ENCODE results near the gene CEP72. TPM values are rescaled to one million over a fixed set of nuclear protein-coding genes. Genes with fewer than 3 reads are reported as not detected.
A peak's percentile ranks its signal among the peaks of the same experiment; 100 is the strongest.

CEP72 gene
- total RNA-seq, 1 donor from 2014 or later: 11.9 TPM

DNA sequence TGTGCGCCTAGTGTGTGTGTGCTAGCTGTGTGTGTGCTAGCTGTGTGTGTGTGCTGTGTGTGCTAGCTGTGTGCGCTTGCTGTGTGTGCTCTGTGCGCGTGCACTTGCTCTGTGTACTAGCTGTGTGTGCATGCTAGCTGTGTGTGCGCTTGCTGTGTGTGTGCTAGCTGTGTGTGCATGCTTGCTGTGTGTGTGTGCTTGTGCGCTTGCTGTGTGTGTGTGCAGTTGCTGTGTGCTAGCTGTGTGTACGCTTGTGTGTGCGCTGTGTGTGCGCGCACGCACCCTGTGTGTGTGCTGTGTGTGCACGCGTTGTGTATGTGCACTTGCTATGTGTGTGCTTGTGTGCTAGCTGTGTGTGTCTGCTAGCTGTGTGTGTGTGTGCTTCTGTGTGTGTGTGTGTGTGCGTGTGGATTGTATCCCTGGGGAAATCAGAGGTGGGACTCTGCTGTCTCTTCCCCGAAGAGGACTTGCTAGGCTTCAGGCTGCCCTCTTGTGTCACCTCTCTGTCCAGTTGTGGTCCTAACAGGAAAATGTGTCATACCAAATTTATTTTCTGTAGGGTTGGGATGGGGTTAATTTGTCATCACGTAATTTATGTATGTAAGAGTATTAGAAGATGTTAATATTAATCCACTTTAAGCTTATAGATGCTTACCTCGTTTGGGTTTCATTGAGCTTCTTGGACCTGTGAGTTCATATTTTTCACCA, 42.1 kb downstream of the CEP72 start:
- Mint-ChIP-seq H3K4me1 (ENCODE audit: unreplicated experiment) (no peaks in the 10 kb centered on the region), H3K36me3 (ENCODE audit: low read depth, unreplicated experiment) (peaks cover 40% of the 10 kb centered on the region), H3K27me3 (ENCODE audit: unreplicated experiment) (peaks cover 6% of the 10 kb centered on the region), H3K9me3 (ENCODE audit: unreplicated experiment) (no peaks in the 10 kb centered on the region), H3K4me3 (ENCODE audit: unreplicated experiment) (no peak overlapping the region), H3K27ac (ENCODE audit: unreplicated experiment) (peak overlapping the region; percentile 53)
- TF ChIP-seq CTCF (IDR thresholded peaks at IDR 0.05; ENCODE audit: unreplicated experiment): no peak
- no peak for DNase-seq (ENCODE audit: low spot score)

DNA sequence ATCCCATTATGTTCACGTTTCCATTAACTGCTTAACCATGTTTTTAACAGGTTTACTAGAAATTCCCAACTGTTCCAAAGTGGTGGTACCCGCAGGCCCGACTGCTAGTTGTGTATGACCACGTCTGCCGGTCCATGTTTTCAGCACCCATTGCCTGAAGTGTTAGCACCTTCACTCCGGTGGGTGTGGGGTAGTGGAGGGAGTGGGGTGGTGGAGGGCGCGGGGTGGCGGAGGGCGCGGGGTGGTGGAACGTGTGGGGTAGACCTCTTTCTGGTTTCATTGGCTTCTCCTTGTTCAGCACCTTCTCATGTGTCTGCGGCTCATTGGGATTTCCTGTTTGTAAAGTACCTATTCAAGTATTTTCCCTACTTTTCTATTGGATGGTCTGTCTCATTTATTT, 43.3 kb downstream of the CEP72 start:
- Mint-ChIP-seq H3K27ac (ENCODE audit: unreplicated experiment) (no peak overlapping the region), H3K27me3 (ENCODE audit: unreplicated experiment) (peaks cover 6% of the 10 kb centered on the region), H3K9me3 (ENCODE audit: unreplicated experiment) (no peaks in the 10 kb centered on the region), H3K4me1 (ENCODE audit: unreplicated experiment) (no peaks in the 10 kb centered on the region), H3K4me3 (ENCODE audit: unreplicated experiment) (no peak overlapping the region), H3K36me3 (ENCODE audit: low read depth, unreplicated experiment) (peaks cover 44% of the 10 kb centered on the region)
- no peak for DNase-seq (ENCODE audit: low spot score)
- TF ChIP-seq CTCF (IDR thresholded peaks at IDR 0.05; ENCODE audit: unreplicated experiment): no peak

DNA sequence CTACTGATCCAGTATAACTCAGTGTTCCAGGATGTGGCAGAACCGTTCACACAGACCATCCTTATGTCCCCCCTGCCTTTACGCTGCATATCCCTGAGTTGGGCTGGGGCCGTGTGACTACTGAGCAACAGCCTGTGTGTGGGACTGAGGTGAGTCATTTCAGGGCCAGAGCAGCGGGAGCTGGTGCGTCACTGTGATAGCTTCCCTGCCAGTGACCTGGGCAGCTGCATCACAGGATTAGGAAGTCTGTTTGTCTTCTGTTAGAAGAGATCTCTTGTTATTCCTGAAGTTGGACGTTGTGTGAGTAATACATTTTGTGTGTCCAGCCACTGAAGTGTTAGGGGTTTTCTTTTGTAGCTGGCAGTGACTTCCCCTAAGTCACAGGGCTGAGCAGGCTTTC, 45.4 kb downstream of the CEP72 start:
- Mint-ChIP-seq H3K36me3 (ENCODE audit: low read depth, unreplicated experiment) (peaks cover 46% of the 10 kb centered on the region), H3K4me1 (ENCODE audit: unreplicated experiment) (no peaks in the 10 kb centered on the region), H3K27me3 (ENCODE audit: unreplicated experiment) (peaks cover 8% of the 10 kb centered on the region), H3K9me3 (ENCODE audit: unreplicated experiment) (no peaks in the 10 kb centered on the region), H3K4me3 (ENCODE audit: unreplicated experiment) (no peak overlapping the region), H3K27ac (ENCODE audit: unreplicated experiment) (no peak overlapping the region)
- DNase-seq (ENCODE audit: low spot score): no peak
- no peak for TF ChIP-seq CTCF (IDR thresholded peaks at IDR 0.05; ENCODE audit: unreplicated experiment)

- peaks cover 44% of the 10 kb centered on the region for H3K36me3 Mint-ChIP-seq (ENCODE audit: low read depth, unreplicated experiment)
- H3K4me1 Mint-ChIP-seq (ENCODE audit: unreplicated experiment): no peaks in the 10 kb centered on the region
- H3K4me3 Mint-ChIP-seq (ENCODE audit: unreplicated experiment): no peak overlapping the region
- no peak for DNase-seq (ENCODE audit: low spot score)
- no peak overlapping the region for H3K27ac Mint-ChIP-seq (ENCODE audit: unreplicated experiment)
- H3K9me3 Mint-ChIP-seq (ENCODE audit: unreplicated experiment): no peaks in the 10 kb centered on the region
- peaks cover 8% of the 10 kb centered on the region for H3K27me3 Mint-ChIP-seq (ENCODE audit: unreplicated experiment)
- no peak for TF ChIP-seq CTCF (IDR thresholded peaks at IDR 0.05; ENCODE audit: unreplicated experiment)
Measured at GRCh38 chr5:658103-658502, 46.0 kb downstream of the CEP72 start.

GRCh38 chr5:659496-660263, 47.5 kb downstream of the CEP72 start:
- H3K36me3 Mint-ChIP-seq (ENCODE audit: low read depth, unreplicated experiment): peaks cover 28% of the 10 kb centered on the region
- H3K4me1 Mint-ChIP-seq (ENCODE audit: unreplicated experiment): no peaks in the 10 kb centered on the region
- no peak overlapping the region for H3K27ac Mint-ChIP-seq (ENCODE audit: unreplicated experiment)
- no peak for DNase-seq (ENCODE audit: low spot score)
- no peak for TF ChIP-seq CTCF (IDR thresholded peaks at IDR 0.05; ENCODE audit: unreplicated experiment)
- H3K4me3 Mint-ChIP-seq (ENCODE audit: unreplicated experiment): no peak overlapping the region
- H3K27me3 Mint-ChIP-seq (ENCODE audit: unreplicated experiment): peaks cover 6% of the 10 kb centered on the region
- no peaks in the 10 kb centered on the region for H3K9me3 Mint-ChIP-seq (ENCODE audit: unreplicated experiment)

All from endothelial cell (in vitro differentiated cells).